H9 (cell line): ENCODE data around the gene HBD. TPM values are rescaled to one million over a fixed set of nuclear protein-coding genes. Genes with fewer than 3 reads are reported as not detected.

Source experiments
- DNase-seq: peaks from one replicate; pipeline ENCODE4 v3.0.0-alpha.2; 2017
- H2AFZ ChIP-seq: one replicate; pipeline ENCODE4 v1.6.1; 2013; ENCODE audit warnings: mild to moderate bottlenecking, low read length, control low read depth, moderate library complexity
- H2AK5ac ChIP-seq: 2 replicates; pipeline ENCODE4 v1.6.1; 2013; ENCODE audit warnings: low read length, control low read depth, mixed read lengths; ENCODE audit not compliant: insufficient read length
- H2BK120ac ChIP-seq: one replicate; pipeline ENCODE4 v1.6.1; 2013; ENCODE audit warnings: low read depth, mild to moderate bottlenecking, low read length, control low read depth, inconsistent platforms; ENCODE audit not compliant: poor library complexity, severe bottlenecking
- H2BK12ac ChIP-seq: 2 replicates; pipeline ENCODE4 v1.6.1; 2013; ENCODE audit warnings: low read length, control low read depth, mixed read lengths, low read depth; ENCODE audit not compliant: insufficient read length
- H2BK15ac ChIP-seq: 2 replicates; pipeline ENCODE4 v1.6.1; 2013; ENCODE audit warnings: low read depth, low read length, control low read depth
- H2BK20ac ChIP-seq: one replicate; pipeline ENCODE4 v1.6.1; 2013; ENCODE audit warnings: low read depth, mild to moderate bottlenecking, low read length, control low read depth, inconsistent platforms; ENCODE audit not compliant: poor library complexity, severe bottlenecking
- H2BK5ac ChIP-seq: 2 replicates; pipeline ENCODE4 v1.6.1; 2013; ENCODE audit warnings: low read length, control low read depth, mixed read lengths; ENCODE audit not compliant: insufficient read length
- H3K14ac ChIP-seq: 2 replicates; pipeline ENCODE4 v1.6.1; 2013; ENCODE audit warnings: low read length, control low read depth; ENCODE audit not compliant: insufficient read depth
- H3K18ac ChIP-seq: 2 replicates; pipeline ENCODE4 v1.6.1; 2013; ENCODE audit warnings: low read depth, mild to moderate bottlenecking, mixed read lengths, low read length, control low read depth; ENCODE audit not compliant: insufficient read length
- H3K23ac ChIP-seq: 2 replicates; pipeline ENCODE4 v1.6.1; 2013; ENCODE audit warnings: low read length, control low read depth, mixed read lengths, low read depth; ENCODE audit not compliant: insufficient read length
- H3K23me2 ChIP-seq: 2 replicates; pipeline ENCODE4 v1.6.1; 2013; ENCODE audit warnings: low read depth, mild to moderate bottlenecking, mixed read lengths, low read length, control low read depth; ENCODE audit not compliant: insufficient read length, poor library complexity, severe bottlenecking
- H3K27ac ChIP-seq: 2 replicates; pipeline ENCODE4 v1.5.1; 2013; ENCODE audit warnings: low read length, control low read depth, mixed read lengths, low read depth; ENCODE audit not compliant: insufficient read length
- H3K27me3 ChIP-seq: 2 replicates; pipeline ENCODE4 v1.6.1; 2013; ENCODE audit warnings: low read length, control low read depth, inconsistent platforms; ENCODE audit not compliant: insufficient read depth
- H3K4ac ChIP-seq: 2 replicates; pipeline ENCODE4 v1.6.1; 2013; ENCODE audit warnings: low read depth, mild to moderate bottlenecking, control low read depth, inconsistent platforms, low read length, moderate library complexity
- H3K4me1 ChIP-seq: 2 replicates; pipeline ENCODE4 v1.6.1; 2013; ENCODE audit warnings: low read length, control low read depth, inconsistent platforms; ENCODE audit not compliant: insufficient read depth
- H3K4me2 ChIP-seq: 2 replicates; pipeline ENCODE4 v1.6.1; 2013; ENCODE audit warnings: low read length, control low read depth, mixed read lengths; ENCODE audit not compliant: insufficient read length, insufficient read depth
- H3K56ac ChIP-seq: 2 replicates; pipeline ENCODE4 v1.6.1; 2013; ENCODE audit warnings: low read depth, mild to moderate bottlenecking, mixed read lengths, low read length, control low read depth; ENCODE audit not compliant: insufficient read length
- H3K79me1 ChIP-seq: 2 replicates; pipeline ENCODE4 v1.6.1; 2013; ENCODE audit warnings: low read depth, mild to moderate bottlenecking, moderate library complexity, low read length, control low read depth, inconsistent platforms; ENCODE audit not compliant: insufficient read depth, poor library complexity, severe bottlenecking
- H3K79me2 ChIP-seq: 2 replicates; pipeline ENCODE4 v1.6.1; 2013; ENCODE audit warnings: low read length, control low read depth, inconsistent platforms; ENCODE audit not compliant: insufficient read depth
- H3K9ac ChIP-seq: 2 replicates; pipeline ENCODE4 v1.6.1; 2013; ENCODE audit warnings: low read length, control low read depth, mixed read lengths; ENCODE audit not compliant: insufficient read length; ENCODE audit errors: extremely low read depth
- H3K9me3 ChIP-seq: one replicate; pipeline ENCODE4 v1.6.1; 2013; ENCODE audit warnings: low read depth, low read length, inconsistent platforms; ENCODE audit not compliant: control insufficient read depth
- H3T11ph ChIP-seq: one replicate; pipeline ENCODE4 v1.6.1; 2013; ENCODE audit warnings: mild to moderate bottlenecking, low read length, control low read depth, inconsistent platforms
- H4K20me1 ChIP-seq: one replicate; pipeline ENCODE4 v1.6.1; 2013; ENCODE audit not compliant: control insufficient read depth, insufficient read length, insufficient read depth
- H4K5ac ChIP-seq: 2 replicates; pipeline ENCODE4 v1.6.1; 2013; ENCODE audit warnings: low read depth, mild to moderate bottlenecking, mixed read lengths, low read length, control low read depth; ENCODE audit not compliant: insufficient read length
- H4K8ac ChIP-seq: replicated peaks from 2 replicates; pipeline ENCODE4 v1.6.1; 2013; ENCODE audit warnings: low read length, control low read depth, mixed read lengths, low read depth; ENCODE audit not compliant: insufficient read length
- H4K91ac ChIP-seq: 2 replicates; pipeline ENCODE4 v1.6.1; 2013; ENCODE audit warnings: low read depth, mild to moderate bottlenecking, moderate library complexity, mixed read lengths, low read length, control low read depth; ENCODE audit not compliant: insufficient read length
- H3K27ac Mint-ChIP-seq, 3 experiments: 2 replicates in 2 of 3; 3 replicates in 1 of 3; pipeline ENCODE4 v1.8.0; 2020 to 2021; ENCODE audit warnings: mixed read lengths in 3 of 3, mild to moderate bottlenecking in 1 of 3, moderate library complexity in 1 of 3
- H3K27me3 Mint-ChIP-seq: 2 replicates; pipeline ENCODE4 v1.8.0; 2021; ENCODE audit warnings: low read depth, mild to moderate bottlenecking, moderate library complexity, mixed read lengths
- H3K36me3 Mint-ChIP-seq, 3 experiments: 2 replicates in 2 of 3; 3 replicates in 1 of 3; pipeline ENCODE4 v1.8.0; 2020 to 2021; ENCODE audit warnings: low read depth in 3 of 3, mixed read lengths in 3 of 3; ENCODE audit not compliant: insufficient read depth in 1 of 3
- H3K4me1 Mint-ChIP-seq, 2 experiments: 2 replicates each; pipeline ENCODE4 v1.8.0; 2020; ENCODE audit warnings: mixed read lengths in 2 of 2
- H3K4me3 Mint-ChIP-seq, 2 experiments: 2 replicates in 1 of 2; 3 replicates in 1 of 2; pipeline ENCODE4 v1.8.0; 2020 to 2021; ENCODE audit warnings: mild to moderate bottlenecking in 2 of 2, mixed read lengths in 2 of 2, moderate library complexity in 1 of 2
- H3K9me3 Mint-ChIP-seq, 2 experiments: 2 replicates in 1 of 2; 3 replicates in 1 of 2; pipeline ENCODE4 v1.8.0; 2020; ENCODE audit warnings: mild to moderate bottlenecking in 2 of 2, mixed read lengths in 2 of 2, moderate library complexity in 1 of 2
- WGBS: extraction: QIAGEN DNeasy Blood & Tissue Kit; methylation state at CpG from one replicate; pipeline ENCODE4 v1.1.7; 2013; ENCODE audit warnings: missing lambda C conversion rate, low lambda C conversion rate, mixed read lengths; ENCODE audit not compliant: insufficient read length; ENCODE audit errors: extremely low coverage; 5-methylcytosine and 5-hydroxymethylcytosine counted together
- total RNA-seq: library from RNA; stranded (reverse); gene quantifications from 2 replicates; pipeline ENCODE4 v1.2.1, GENCODE V29; 2021
- TF ChIP-seq, protein P1 (sequence below): fragments of 200-600 bp; sonication (generic); conservative IDR thresholded peaks from 3 replicates; pipeline ENCODE4 v1.8.0; 2021; ENCODE audit warnings: antibody characterized with exemption, mild to moderate bottlenecking

Gene HBD
- total RNA-seq, 1 experiment from 2014 or later = not detected

DNA sequence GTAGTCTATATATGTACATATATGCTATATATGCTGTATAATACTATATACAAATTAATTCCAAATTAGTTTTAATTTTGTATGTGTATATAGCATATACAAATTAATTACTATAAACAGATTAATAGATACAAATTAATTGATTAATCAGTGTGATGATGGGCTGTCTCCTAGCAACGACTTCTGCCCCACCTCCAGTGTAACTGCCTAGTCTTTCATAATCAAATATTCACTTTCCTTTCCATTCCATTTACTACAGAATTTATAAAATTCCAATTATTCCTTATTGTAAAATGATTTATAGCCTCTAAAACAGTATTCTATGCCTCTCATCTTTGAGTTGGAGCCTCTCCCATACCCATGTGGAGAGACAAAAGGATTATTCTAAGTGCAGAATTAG lies 976 bp downstream of the HBD start:
- no peaks in the 10 kb centered on the region for H3K79me2 ChIP-seq
- no peaks in the 10 kb centered on the region for H3K36me3 Mint-ChIP-seq
- H3K4me2 ChIP-seq = no peak overlapping the region
- no peak overlapping the region for H3K9ac ChIP-seq
- H3K4me1 Mint-ChIP-seq = no peaks in the 10 kb centered on the region
- H2AFZ ChIP-seq = no peak overlapping the region
- H3K4me1 ChIP-seq = no peaks in the 10 kb centered on the region
- no peaks in the 10 kb centered on the region for H3K23me2 ChIP-seq
- H3K27me3 Mint-ChIP-seq = peaks cover 6% of the 10 kb centered on the region
- H4K5ac ChIP-seq = no peak overlapping the region
- WGBS = no CpG with 5 or more reads among the region's 1 CpG
- no peak overlapping the region for H2BK20ac ChIP-seq
- H3K9me3 ChIP-seq = no peaks in the 10 kb centered on the region
- H3K4me3 Mint-ChIP-seq = no peak overlapping the region
- H3K9me3 Mint-ChIP-seq = no peaks in the 10 kb centered on the region
- H3K27ac Mint-ChIP-seq = no peak overlapping the region
- TF ChIP-seq, protein P1, sequence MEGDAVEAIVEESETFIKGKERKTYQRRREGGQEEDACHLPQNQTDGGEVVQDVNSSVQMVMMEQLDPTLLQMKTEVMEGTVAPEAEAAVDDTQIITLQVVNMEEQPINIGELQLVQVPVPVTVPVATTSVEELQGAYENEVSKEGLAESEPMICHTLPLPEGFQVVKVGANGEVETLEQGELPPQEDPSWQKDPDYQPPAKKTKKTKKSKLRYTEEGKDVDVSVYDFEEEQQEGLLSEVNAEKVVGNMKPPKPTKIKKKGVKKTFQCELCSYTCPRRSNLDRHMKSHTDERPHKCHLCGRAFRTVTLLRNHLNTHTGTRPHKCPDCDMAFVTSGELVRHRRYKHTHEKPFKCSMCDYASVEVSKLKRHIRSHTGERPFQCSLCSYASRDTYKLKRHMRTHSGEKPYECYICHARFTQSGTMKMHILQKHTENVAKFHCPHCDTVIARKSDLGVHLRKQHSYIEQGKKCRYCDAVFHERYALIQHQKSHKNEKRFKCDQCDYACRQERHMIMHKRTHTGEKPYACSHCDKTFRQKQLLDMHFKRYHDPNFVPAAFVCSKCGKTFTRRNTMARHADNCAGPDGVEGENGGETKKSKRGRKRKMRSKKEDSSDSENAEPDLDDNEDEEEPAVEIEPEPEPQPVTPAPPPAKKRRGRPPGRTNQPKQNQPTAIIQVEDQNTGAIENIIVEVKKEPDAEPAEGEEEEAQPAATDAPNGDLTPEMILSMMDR = no peak
- no peak overlapping the region for H3T11ph ChIP-seq
- H3K27me3 ChIP-seq = no peaks in the 10 kb centered on the region
- H3K27ac ChIP-seq = no peak overlapping the region
- no peaks in the 10 kb centered on the region for H4K20me1 ChIP-seq
- H2BK5ac ChIP-seq = no peak overlapping the region
- no peak overlapping the region for H3K14ac ChIP-seq
- H2BK12ac ChIP-seq = no peak overlapping the region
- no peaks in the 10 kb centered on the region for H3K79me1 ChIP-seq
- H3K18ac ChIP-seq = no peak overlapping the region
- no peak overlapping the region for H4K8ac ChIP-seq
- H2AK5ac ChIP-seq = no peak overlapping the region
- DNase-seq = no peak
- H2BK120ac ChIP-seq = no peak overlapping the region
- no peak overlapping the region for H3K56ac ChIP-seq
- H2BK15ac ChIP-seq = no peak overlapping the region
- H3K4ac ChIP-seq = no peak overlapping the region
- no peak overlapping the region for H3K23ac ChIP-seq
- no peak overlapping the region for H4K91ac ChIP-seq
